DOHH2 (cell line): ENCODE results near the gene OPN1SW.

Experiments
- H3F3A ChIP-seq: fragments of 200-600 bp; sonication (generic), shearing (Covaris generic); 2 replicates; pipeline ENCODE4 v1.6.0; 2016; ENCODE audit warnings: antibody characterized with exemption, mild to moderate bottlenecking; ENCODE audit not compliant: control insufficient read depth, insufficient read depth
- H3K27ac ChIP-seq: fragments of 200-600 bp; sonication (generic); 2 replicates; pipeline ENCODE4 v1.5.1; 2014; ENCODE audit warnings: low read depth, mild to moderate bottlenecking, low read length, moderate library complexity
- H3K27me3 ChIP-seq: fragments of 200-600 bp; sonication (generic); 2 replicates; pipeline ENCODE4 v1.6.1; 2014; ENCODE audit warnings: mild to moderate bottlenecking, low read length, mixed read lengths; ENCODE audit not compliant: control insufficient read depth
- H3K36me3 ChIP-seq: fragments of 200-600 bp; sonication (generic); 2 replicates; pipeline ENCODE4 v1.6.1; 2014; ENCODE audit warnings: mild to moderate bottlenecking, low read length, moderate library complexity, mixed read lengths; ENCODE audit not compliant: control insufficient read depth
- H3K4me1 ChIP-seq: fragments of 200-600 bp; sonication (generic); 2 replicates; pipeline ENCODE4 v1.6.1; 2014; ENCODE audit warnings: mild to moderate bottlenecking, low read length, mixed read lengths; ENCODE audit not compliant: control insufficient read depth
- H3K4me2 ChIP-seq: fragments of 200-600 bp; sonication (generic); 2 replicates; pipeline ENCODE4 v1.6.0; 2014; ENCODE audit warnings: mild to moderate bottlenecking, low read length, moderate library complexity
- H3K4me3 ChIP-seq: fragments of 200-600 bp; sonication (generic); 2 replicates; pipeline ENCODE4 v1.5.1; 2014; ENCODE audit warnings: mild to moderate bottlenecking, low read length, mixed read lengths
- H3K79me2 ChIP-seq: fragments of 200-600 bp; sonication (generic); 2 replicates; pipeline ENCODE4 v1.6.1; 2014; ENCODE audit warnings: mild to moderate bottlenecking, low read length, mixed read lengths; ENCODE audit not compliant: control insufficient read depth
- H3K9me2 ChIP-seq: fragments of 200-600 bp; sonication (generic); replicated peaks from 2 replicates; pipeline ENCODE4 v1.6.1; 2014; ENCODE audit warnings: mild to moderate bottlenecking, low read length, mixed read lengths; ENCODE audit not compliant: control insufficient read depth
- H3K9me3 ChIP-seq: fragments of 200-600 bp; sonication (generic); 2 replicates; pipeline ENCODE4 v1.6.1; 2014; ENCODE audit warnings: antibody characterized with exemption, low read length, mixed read lengths; ENCODE audit not compliant: control insufficient read depth, insufficient read depth
- H4K20me1 ChIP-seq: fragments of 200-600 bp; sonication (generic); 2 replicates; pipeline ENCODE4 v1.6.0; 2014; ENCODE audit warnings: low read depth, mild to moderate bottlenecking, antibody characterized with exemption, low read length, moderate library complexity; ENCODE audit not compliant: control insufficient read depth, insufficient read depth
- EZH2phosphoT487 ChIP-seq: fragments of 200-600 bp; sonication (generic); IDR thresholded peaks from 2 replicates; pipeline ENCODE4 v1.6.1; 2017; ENCODE audit warnings: borderline replicate concordance, mild to moderate bottlenecking, antibody characterized with exemption, low read length, moderate library complexity, mixed read lengths
- TF ChIP-seq, protein P1 (sequence below): fragments of 200-600 bp; sonication (generic); IDR thresholded peaks from one replicate; pipeline ENCODE4 v1.5.1; 2014; ENCODE audit warnings: antibody characterized with exemption, mild to moderate bottlenecking, low read depth, low read length; ENCODE audit not compliant: poor library complexity, severe bottlenecking

Gene OPN1SW

DNA sequence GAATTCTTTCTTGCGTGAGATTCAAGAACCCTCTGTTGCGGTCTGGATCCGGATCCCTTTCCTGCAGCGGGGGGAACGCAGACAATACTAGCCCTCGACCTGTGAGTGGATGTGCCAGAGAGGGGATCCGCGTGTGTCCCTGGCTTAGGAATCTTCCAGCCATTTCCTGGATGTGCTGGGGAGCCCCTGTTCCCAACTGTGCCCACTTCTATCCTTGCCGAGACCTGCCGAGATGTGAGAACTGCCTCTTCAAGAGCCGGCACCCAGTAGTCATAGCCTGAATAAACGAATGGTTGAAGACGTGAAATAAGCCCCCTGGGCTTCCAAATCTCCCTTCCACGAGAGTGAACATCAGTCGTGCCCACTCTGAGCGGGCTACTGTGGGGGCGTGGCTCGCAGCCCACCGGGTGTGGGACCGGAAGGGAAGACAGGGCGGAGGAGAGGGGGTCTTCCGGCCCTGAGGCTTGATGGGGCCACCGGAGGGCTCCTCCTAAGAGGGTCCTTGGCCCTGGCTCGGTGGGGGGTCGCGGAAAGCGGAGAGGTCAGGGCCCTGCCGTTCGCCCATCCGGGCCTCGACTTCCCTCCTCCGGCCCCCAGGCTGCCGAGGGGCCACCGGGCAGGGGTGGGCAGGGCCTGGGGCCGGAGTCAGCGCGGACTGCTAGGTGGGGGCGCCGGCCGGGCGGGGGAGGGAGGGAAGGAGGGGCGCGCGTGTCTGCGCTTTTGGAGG is 14.9 kb upstream of the OPN1SW start:
- H3K4me1 ChIP-seq, result peaks cover 26% of the 10 kb centered on the region
- H3K9me2 ChIP-seq, result no peaks in the 10 kb centered on the region
- H3K79me2 ChIP-seq, result peaks cover 4% of the 10 kb centered on the region; the same call in 1 of the 2 replicates
- H3K4me3 ChIP-seq, result peak overlapping the region; percentile 86
- no peaks in the 10 kb centered on the region for H3K9me3 ChIP-seq
- peaks cover 26% of the 10 kb centered on the region for H3K27me3 ChIP-seq
- peak overlapping the region; percentile 91 for H3K4me2 ChIP-seq
- no peaks in the 10 kb centered on the region for H4K20me1 ChIP-seq
- no peak overlapping the region for H3K27ac ChIP-seq
- TF ChIP-seq EZH2phosphoT487, result no peak
- TF ChIP-seq, protein P1, sequence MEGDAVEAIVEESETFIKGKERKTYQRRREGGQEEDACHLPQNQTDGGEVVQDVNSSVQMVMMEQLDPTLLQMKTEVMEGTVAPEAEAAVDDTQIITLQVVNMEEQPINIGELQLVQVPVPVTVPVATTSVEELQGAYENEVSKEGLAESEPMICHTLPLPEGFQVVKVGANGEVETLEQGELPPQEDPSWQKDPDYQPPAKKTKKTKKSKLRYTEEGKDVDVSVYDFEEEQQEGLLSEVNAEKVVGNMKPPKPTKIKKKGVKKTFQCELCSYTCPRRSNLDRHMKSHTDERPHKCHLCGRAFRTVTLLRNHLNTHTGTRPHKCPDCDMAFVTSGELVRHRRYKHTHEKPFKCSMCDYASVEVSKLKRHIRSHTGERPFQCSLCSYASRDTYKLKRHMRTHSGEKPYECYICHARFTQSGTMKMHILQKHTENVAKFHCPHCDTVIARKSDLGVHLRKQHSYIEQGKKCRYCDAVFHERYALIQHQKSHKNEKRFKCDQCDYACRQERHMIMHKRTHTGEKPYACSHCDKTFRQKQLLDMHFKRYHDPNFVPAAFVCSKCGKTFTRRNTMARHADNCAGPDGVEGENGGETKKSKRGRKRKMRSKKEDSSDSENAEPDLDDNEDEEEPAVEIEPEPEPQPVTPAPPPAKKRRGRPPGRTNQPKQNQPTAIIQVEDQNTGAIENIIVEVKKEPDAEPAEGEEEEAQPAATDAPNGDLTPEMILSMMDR, result no peak
- no peaks in the 10 kb centered on the region for H3F3A ChIP-seq
- peaks cover 9% of the 10 kb centered on the region; the same call in 1 of the 2 replicates for H3K36me3 ChIP-seq

DNA sequence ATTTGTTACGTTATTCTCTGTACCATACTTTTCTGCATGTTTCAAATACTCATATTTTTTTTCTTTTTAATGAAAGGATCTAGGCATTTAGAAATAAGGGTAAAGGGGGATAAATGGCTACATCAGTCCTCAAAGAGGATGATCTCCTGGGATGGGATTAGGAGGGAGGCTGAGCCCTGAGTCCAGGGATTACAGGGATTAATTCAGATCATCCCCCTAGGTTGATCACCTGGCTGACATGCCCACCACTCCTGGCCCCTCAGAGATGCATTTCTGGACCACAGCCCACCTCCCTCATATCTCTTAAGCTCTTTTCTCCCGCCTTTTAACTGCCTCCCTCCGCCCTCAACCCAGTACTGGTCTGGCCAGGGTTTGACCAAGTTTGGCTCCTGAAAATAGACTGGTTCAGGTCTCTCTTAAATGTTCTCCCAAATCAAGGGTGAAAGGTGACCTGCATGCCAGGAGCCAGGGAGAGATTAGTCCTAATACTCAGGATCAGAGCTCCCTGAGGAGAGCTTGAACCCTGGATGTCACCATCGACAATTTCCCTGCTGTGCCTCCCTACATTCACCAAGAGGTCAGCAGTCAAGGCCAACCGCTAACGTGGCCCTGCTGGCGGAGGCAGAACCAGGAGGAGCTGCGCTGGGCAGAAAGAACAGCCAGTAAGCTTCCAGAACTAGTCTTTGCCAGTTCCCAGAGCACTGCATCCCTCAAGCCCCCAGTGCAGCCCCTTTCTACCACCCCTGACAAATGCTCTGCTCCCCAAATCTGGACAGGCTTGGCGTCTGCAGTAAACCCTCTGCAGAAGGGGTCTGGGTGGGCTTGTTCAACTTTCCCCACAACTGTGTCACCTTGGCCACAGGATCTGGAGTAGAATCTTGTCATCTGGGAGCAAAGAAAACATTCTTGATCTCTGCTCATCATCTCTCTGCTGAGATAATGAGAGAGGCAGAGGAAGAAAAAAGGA is 13.1 kb upstream of the OPN1SW start:
- Histone ChIP-seq H3F3A (no peaks in the 10 kb centered on the region), H3K9me3 (no peaks in the 10 kb centered on the region), H3K9me2 (no peaks in the 10 kb centered on the region), H3K4me2 (no peak overlapping the region), H3K27ac (no peak overlapping the region), H3K79me2 (peaks cover 4% of the 10 kb centered on the region; the same call in 1 of the 2 replicates), H3K27me3 (peaks cover 26% of the 10 kb centered on the region), H3K4me1 (peaks cover 22% of the 10 kb centered on the region), H4K20me1 (no peaks in the 10 kb centered on the region), H3K4me3 (no peak overlapping the region), H3K36me3 (no peaks in the 10 kb centered on the region)
- TF ChIP-seq, protein P1, result no peak
- no peak for TF ChIP-seq EZH2phosphoT487

DNA sequence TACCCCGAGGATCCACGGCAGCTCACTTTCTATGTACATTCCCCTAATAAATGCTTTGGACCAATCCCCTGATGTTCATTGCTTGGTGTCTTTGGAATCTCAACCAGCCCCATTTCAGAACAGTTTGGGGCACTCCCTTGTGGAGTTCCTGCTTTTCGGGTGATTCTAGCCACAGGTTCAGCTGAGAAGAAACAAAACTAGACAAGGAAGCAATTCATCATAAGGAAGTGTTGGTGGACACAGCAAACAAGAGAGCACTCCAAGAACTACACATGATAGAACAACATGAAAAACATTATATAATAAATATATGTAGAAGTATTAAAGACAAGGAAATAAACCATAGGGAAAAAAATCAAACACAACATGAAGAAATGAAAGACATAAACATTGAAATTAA is 10.1 kb upstream of the OPN1SW start:
- peaks cover 6% of the 10 kb centered on the region for H3K4me1 ChIP-seq
- no peak overlapping the region for H3K4me3 ChIP-seq
- peaks cover 24% of the 10 kb centered on the region for H3K27me3 ChIP-seq
- no peaks in the 10 kb centered on the region for H3K9me3 ChIP-seq
- no peaks in the 10 kb centered on the region for H3K36me3 ChIP-seq
- H3K9me2 ChIP-seq, result no peaks in the 10 kb centered on the region
- H3K79me2 ChIP-seq, result no peaks in the 10 kb centered on the region
- H3K27ac ChIP-seq, result no peak overlapping the region
- H3K4me2 ChIP-seq, result no peak overlapping the region
- TF ChIP-seq EZH2phosphoT487, result no peak
- TF ChIP-seq, protein P1, result no peak
- H3F3A ChIP-seq, result no peaks in the 10 kb centered on the region
- H4K20me1 ChIP-seq, result no peaks in the 10 kb centered on the region
